HCT116 (cell line): ENCODE data around the gene KMO.

Source experiments
- CEBPB ChIP-seq: IDR thresholded peaks from 2 replicates; pipeline ENCODE4 v1.6.1; 2012; ENCODE audit warnings: low read depth
- EZH2 ChIP-seq: fragments of 200-600 bp; sonication (generic); IDR thresholded peaks from 2 replicates; pipeline ENCODE4 v1.6.1; 2017; ENCODE audit warnings: antibody characterized with exemption, mixed run types
- EZH2phosphoT487 ChIP-seq: fragments of 200-600 bp; IDR thresholded peaks from 2 replicates; pipeline ENCODE4 v1.6.1; 2018; ENCODE audit warnings: antibody characterized with exemption, borderline replicate concordance
- JUND ChIP-seq: IDR thresholded peaks from 2 replicates; pipeline ENCODE4 v1.6.1; 2012
- POLR2A ChIP-seq: IDR thresholded peaks from 2 replicates; pipeline ENCODE4 v1.7.0; 2011; ENCODE audit warnings: borderline replicate concordance; ENCODE audit not compliant: insufficient read depth, insufficient read length; ENCODE audit errors: extremely low read depth
- POLR2AphosphoS5 ChIP-seq: IDR thresholded peaks from 2 replicates; pipeline ENCODE4 v1.6.1; 2011; ENCODE audit warnings: mild to moderate bottlenecking, low read depth, low read length, moderate library complexity
- RAD21 ChIP-seq: IDR thresholded peaks from 2 replicates; pipeline ENCODE4 v1.6.1; 2012; ENCODE audit warnings: low read depth, mild to moderate bottlenecking
- SP1 ChIP-seq: IDR thresholded peaks from 2 replicates; pipeline ENCODE4 v1.6.1; 2012; ENCODE audit warnings: low read depth
- SRF ChIP-seq: IDR thresholded peaks from 2 replicates; pipeline ENCODE4 v1.6.1; 2012; ENCODE audit warnings: low read depth
- TCF7L2 ChIP-seq: IDR thresholded peaks from 2 replicates; pipeline ENCODE4 v1.7.0; 2011; ENCODE audit warnings: borderline replicate concordance, inconsistent platforms; ENCODE audit not compliant: insufficient read depth, insufficient read length; ENCODE audit errors: extremely low read depth
- TF ChIP-seq, protein P1 (sequence below), 3 experiments: fragments of 200-600 bp in 1 of 3; sonication (generic) in 1 of 3; IDR thresholded peaks in 2 of 3; conservative IDR thresholded peaks in 1 of 3; 2 replicates each; pipeline ENCODE4 v1.5.1; 2012 to 2017; ENCODE audit warnings: low read depth in 2 of 3, low read length in 2 of 3, antibody characterized with exemption in 1 of 3, borderline replicate concordance in 1 of 3, control low read depth in 1 of 3, mild to moderate bottlenecking in 1 of 3, mixed read lengths in 1 of 3, mixed run types in 1 of 3, moderate library complexity in 1 of 3; ENCODE audit not compliant: insufficient read depth in 1 of 3
- TF ChIP-seq, protein P2 (sequence below): IDR thresholded peaks from 2 replicates; pipeline ENCODE4 v1.6.1; 2012; ENCODE audit warnings: low read depth
- TF ChIP-seq, protein P3 (sequence below): IDR thresholded peaks from 2 replicates; pipeline ENCODE4 v1.6.1; 2012

DNA sequence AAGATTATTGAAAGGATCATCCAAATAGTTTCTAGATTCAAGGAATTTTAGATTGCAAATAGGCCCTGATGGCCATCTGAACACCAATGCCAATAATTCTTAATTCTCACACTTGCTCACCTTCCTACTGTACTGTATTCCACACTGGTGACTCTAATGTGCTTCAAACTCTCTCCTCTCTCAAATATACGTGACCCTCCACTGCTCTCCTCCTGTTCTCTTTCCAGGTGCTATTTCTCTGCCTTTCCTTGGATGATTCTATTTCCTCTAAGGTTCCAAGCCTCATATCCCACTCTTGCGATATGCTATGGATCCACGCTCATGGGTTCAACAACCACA, 28.6 kb downstream of the KMO start:
- TF ChIP-seq, protein P1, sequence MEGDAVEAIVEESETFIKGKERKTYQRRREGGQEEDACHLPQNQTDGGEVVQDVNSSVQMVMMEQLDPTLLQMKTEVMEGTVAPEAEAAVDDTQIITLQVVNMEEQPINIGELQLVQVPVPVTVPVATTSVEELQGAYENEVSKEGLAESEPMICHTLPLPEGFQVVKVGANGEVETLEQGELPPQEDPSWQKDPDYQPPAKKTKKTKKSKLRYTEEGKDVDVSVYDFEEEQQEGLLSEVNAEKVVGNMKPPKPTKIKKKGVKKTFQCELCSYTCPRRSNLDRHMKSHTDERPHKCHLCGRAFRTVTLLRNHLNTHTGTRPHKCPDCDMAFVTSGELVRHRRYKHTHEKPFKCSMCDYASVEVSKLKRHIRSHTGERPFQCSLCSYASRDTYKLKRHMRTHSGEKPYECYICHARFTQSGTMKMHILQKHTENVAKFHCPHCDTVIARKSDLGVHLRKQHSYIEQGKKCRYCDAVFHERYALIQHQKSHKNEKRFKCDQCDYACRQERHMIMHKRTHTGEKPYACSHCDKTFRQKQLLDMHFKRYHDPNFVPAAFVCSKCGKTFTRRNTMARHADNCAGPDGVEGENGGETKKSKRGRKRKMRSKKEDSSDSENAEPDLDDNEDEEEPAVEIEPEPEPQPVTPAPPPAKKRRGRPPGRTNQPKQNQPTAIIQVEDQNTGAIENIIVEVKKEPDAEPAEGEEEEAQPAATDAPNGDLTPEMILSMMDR (IDR thresholded peaks at IDR 0.05 in 2 of 3, conservative IDR thresholded peaks at IDR 0.05 in 1 of 3; ENCODE audit: borderline replicate concordance in 1 of 3, insufficient read depth in 1 of 3, low read depth in 2 of 3, low read length in 2 of 3) = no peak
- TF ChIP-seq EZH2phosphoT487 (no peak), SP1 (no peak), EZH2 (no peak), POLR2A (no peak), POLR2AphosphoS5 (no peak), CEBPB (no peak), TCF7L2 (no peak), JUND (no peak), SRF (no peak), RAD21 (no peak)
- TF ChIP-seq, protein P2, sequence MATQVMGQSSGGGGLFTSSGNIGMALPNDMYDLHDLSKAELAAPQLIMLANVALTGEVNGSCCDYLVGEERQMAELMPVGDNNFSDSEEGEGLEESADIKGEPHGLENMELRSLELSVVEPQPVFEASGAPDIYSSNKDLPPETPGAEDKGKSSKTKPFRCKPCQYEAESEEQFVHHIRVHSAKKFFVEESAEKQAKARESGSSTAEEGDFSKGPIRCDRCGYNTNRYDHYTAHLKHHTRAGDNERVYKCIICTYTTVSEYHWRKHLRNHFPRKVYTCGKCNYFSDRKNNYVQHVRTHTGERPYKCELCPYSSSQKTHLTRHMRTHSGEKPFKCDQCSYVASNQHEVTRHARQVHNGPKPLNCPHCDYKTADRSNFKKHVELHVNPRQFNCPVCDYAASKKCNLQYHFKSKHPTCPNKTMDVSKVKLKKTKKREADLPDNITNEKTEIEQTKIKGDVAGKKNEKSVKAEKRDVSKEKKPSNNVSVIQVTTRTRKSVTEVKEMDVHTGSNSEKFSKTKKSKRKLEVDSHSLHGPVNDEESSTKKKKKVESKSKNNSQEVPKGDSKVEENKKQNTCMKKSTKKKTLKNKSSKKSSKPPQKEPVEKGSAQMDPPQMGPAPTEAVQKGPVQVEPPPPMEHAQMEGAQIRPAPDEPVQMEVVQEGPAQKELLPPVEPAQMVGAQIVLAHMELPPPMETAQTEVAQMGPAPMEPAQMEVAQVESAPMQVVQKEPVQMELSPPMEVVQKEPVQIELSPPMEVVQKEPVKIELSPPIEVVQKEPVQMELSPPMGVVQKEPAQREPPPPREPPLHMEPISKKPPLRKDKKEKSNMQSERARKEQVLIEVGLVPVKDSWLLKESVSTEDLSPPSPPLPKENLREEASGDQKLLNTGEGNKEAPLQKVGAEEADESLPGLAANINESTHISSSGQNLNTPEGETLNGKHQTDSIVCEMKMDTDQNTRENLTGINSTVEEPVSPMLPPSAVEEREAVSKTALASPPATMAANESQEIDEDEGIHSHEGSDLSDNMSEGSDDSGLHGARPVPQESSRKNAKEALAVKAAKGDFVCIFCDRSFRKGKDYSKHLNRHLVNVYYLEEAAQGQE = no peak
- TF ChIP-seq, protein P3, sequence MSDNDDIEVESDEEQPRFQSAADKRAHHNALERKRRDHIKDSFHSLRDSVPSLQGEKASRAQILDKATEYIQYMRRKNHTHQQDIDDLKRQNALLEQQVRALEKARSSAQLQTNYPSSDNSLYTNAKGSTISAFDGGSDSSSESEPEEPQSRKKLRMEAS = no peak
